A549 (cell line): ENCODE results near the gene VAV3. TPM values are rescaled to one million over a fixed set of nuclear protein-coding genes. Genes with fewer than 3 reads are reported as not detected.

Experiments used
- ATAC-seq, 2 experiments: fragments of 200-7000 bp in 1 of 2; fragments of >200 bp in 1 of 2; cut with Nextera tagmentation in 1 of 2; cut with Tn5 transposase in 1 of 2; 3 replicates each; pipeline versions ENCODE4 v1.8.0 to v1.9.1; 2018 to 2020; ENCODE audit warnings: mild to moderate bottlenecking in 1 of 2, moderate library complexity in 1 of 2
- CTCF ChIA-PET: fragments of 300-600 bp; sonication (Branson Sonifier 250); formaldehyde crosslinking; extraction: SDS; loops from one replicate; lab custom pipeline; 2021; ENCODE audit warnings: antibody characterized with exemption, inconsistent platforms; lab: Yijun Ruan, JAX
- POLR2A ChIA-PET: fragments of 350-600 bp; formaldehyde crosslinking; extraction: SDS; loops from one replicate; lab custom pipeline; 2021; ENCODE audit warnings: antibody characterized with exemption, inconsistent platforms; lab: Yijun Ruan, JAX
- DNase-seq, 2 experiments: peaks; one replicate each; pipeline versions ENCODE4 v3.0.0 to v3.0.0-alpha.2; 2011 to 2016; ENCODE audit warnings: low read depth in 1 of 2, low spot score in 1 of 2
- FAIRE-seq: peaks from 2 replicates; lab custom pipeline; 2011; peaks lifted over from hg19 to GRCh38; lab: Jason Lieb, UNC
- H3K27ac ChIP-seq, 2 experiments: fragments of >200 bp; sonication (Bioruptor Twin); formaldehyde crosslinking; 3 replicates each; pipeline ENCODE4 v1.5.1; 2016 to 2017
- H3K4me1 ChIP-seq: fragments of >200 bp; sonication (Bioruptor Twin); formaldehyde crosslinking; 3 replicates; pipeline ENCODE4 v1.6.1; 2016
- H3K4me2 ChIP-seq: fragments of >200 bp; sonication (Bioruptor Twin); formaldehyde crosslinking; 3 replicates; pipeline ENCODE4 v1.6.1; 2016
- H3K4me3 ChIP-seq: fragments of >200 bp; sonication (Bioruptor Twin); formaldehyde crosslinking; 3 replicates; pipeline ENCODE4 v1.5.1; 2016
- H3K9me3 ChIP-seq: fragments of >200 bp; sonication (Bioruptor Twin); formaldehyde crosslinking; 3 replicates; pipeline ENCODE4 v1.6.1; 2016
- BHLHE40 ChIP-seq: IDR thresholded peaks from 2 replicates; pipeline ENCODE4 v1.6.1; 2012; ENCODE audit warnings: low read depth, low read length, inconsistent platforms
- FOXS1 ChIP-seq: fragments of 250-450 bp; sonication (Bioruptor Pico); IDR thresholded peaks from 2 replicates; pipeline ENCODE4 v1.5.0; 2020; ENCODE audit warnings: mild to moderate bottlenecking, moderate library complexity
- HEYL ChIP-seq: fragments of 250-450 bp; sonication (Bioruptor Pico); IDR thresholded peaks from 2 replicates; pipeline ENCODE4 v1.8.0; 2021; ENCODE audit warnings: mild to moderate bottlenecking, moderate library complexity
- HOXB13 ChIP-seq: fragments of 250-450 bp; sonication (Bioruptor Pico); IDR thresholded peaks from 2 replicates; pipeline ENCODE4 v1.5.0; 2020; ENCODE audit warnings: low read depth, mild to moderate bottlenecking, moderate library complexity
- JUNB ChIP-seq: fragments of >200 bp; sonication (Bioruptor Twin); formaldehyde crosslinking; IDR thresholded peaks from 2 replicates; pipeline ENCODE4 v1.6.1; 2016
- KDM1A ChIP-seq: fragments of 200-600 bp; sonication (generic); IDR thresholded peaks from 2 replicates; pipeline ENCODE4 v1.6.1; 2016; ENCODE audit warnings: low read depth, mild to moderate bottlenecking
- MAFK ChIP-seq: fragments of 450-650 bp; IDR thresholded peaks from 2 replicates; pipeline ENCODE4 v1.6.1; 2014; ENCODE audit not compliant: partially characterized antibody
- POLR2A ChIP-seq: IDR thresholded peaks from 2 replicates; pipeline ENCODE4 v1.6.1; 2012; ENCODE audit warnings: mild to moderate bottlenecking, low read length
- POLR2AphosphoS2 ChIP-seq: conservative IDR thresholded peaks from 2 replicates; pipeline ENCODE4 v1.6.1; 2012; ENCODE audit warnings: low read length, improper control_type of control experiment, inconsistent platforms
- RAD21 ChIP-seq, 2 experiments: fragments of >200 bp in 1 of 2; sonication (Bioruptor Twin) in 1 of 2; formaldehyde crosslinking in 1 of 2; IDR thresholded peaks in 1 of 2; conservative IDR thresholded peaks in 1 of 2; 2 replicates in 1 of 2; 3 replicates in 1 of 2; pipeline ENCODE4 v1.6.1; 2012 to 2018; ENCODE audit warnings: inconsistent platforms in 1 of 2
- RARB ChIP-seq: fragments of 250-450 bp; sonication (Bioruptor Pico); IDR thresholded peaks from 2 replicates; pipeline ENCODE4 v1.8.0; 2021; ENCODE audit warnings: mild to moderate bottlenecking, moderate library complexity
- RCOR1 ChIP-seq: fragments of 150-350 bp; IDR thresholded peaks from 2 replicates; pipeline ENCODE4 v1.6.1; 2014; ENCODE audit warnings: antibody characterized with exemption, low read length, low read depth
- SMC3 ChIP-seq: fragments of >200 bp; sonication (Bioruptor Twin); formaldehyde crosslinking; IDR thresholded peaks from 3 replicates; pipeline ENCODE4 v1.6.1; 2018; ENCODE audit warnings: inconsistent platforms
- SREBF2 ChIP-seq: fragments of 450-650 bp; IDR thresholded peaks from 2 replicates; pipeline ENCODE4 v1.6.1; 2014; ENCODE audit warnings: mild to moderate bottlenecking, moderate library complexity
- TP53 ChIP-seq: fragments of 250-450 bp; sonication (Bioruptor Pico); IDR thresholded peaks from 2 replicates; pipeline ENCODE4 v1.5.0; 2021; ENCODE audit warnings: mild to moderate bottlenecking, moderate library complexity
- USF2 ChIP-seq: fragments of 450-650 bp; IDR thresholded peaks from 2 replicates; pipeline ENCODE4 v1.6.1; 2014; ENCODE audit warnings: antibody characterized with exemption
- ZC3H11A ChIP-seq: fragments of 450-650 bp; IDR thresholded peaks from 2 replicates; pipeline ENCODE4 v1.6.1; 2014; ENCODE audit warnings: antibody characterized with exemption, mild to moderate bottlenecking
- WGBS: methylation state at CpG from one replicate; pipeline ENCODE4 v1.1.6; 2017; ENCODE audit errors: missing lambda C conversion rate; 5-methylcytosine and 5-hydroxymethylcytosine counted together
- polyA plus RNA-seq, 4 experiments: library from polyadenylated mRNA; depleted of rRNA in 3 of 4; stranded (reverse); fragments of >200 nt; fragmentation: RNase III in 1 of 4; extraction: RNeasy Plus Mini Kit Qiagen cat#74134 plus additional on column Dnase treatment in 1 of 4; gene quantifications; 2 replicates in 3 of 4; 3 replicates in 1 of 4; pipeline ENCODE4 v1.2.3, GENCODE V29; 2011 to 2017
- TF ChIP-seq, protein P1 (sequence below): fragments of 250-450 bp; sonication (Bioruptor Pico); IDR thresholded peaks from 2 replicates; pipeline ENCODE4 v1.5.0; 2021; ENCODE audit warnings: mild to moderate bottlenecking, moderate library complexity, borderline replicate concordance
- TF ChIP-seq, protein P2 (sequence below): fragments of 200-600 bp; sonication (generic); IDR thresholded peaks from 2 replicates; pipeline ENCODE4 v1.6.1; 2016; ENCODE audit warnings: antibody characterized with exemption, mild to moderate bottlenecking, moderate library complexity
- TF ChIP-seq, protein P3 (sequence below): fragments of 250-450 bp; sonication (Bioruptor Pico); IDR thresholded peaks from 2 replicates; pipeline ENCODE4 v1.5.0; 2020; ENCODE audit warnings: low read depth, mild to moderate bottlenecking, moderate library complexity
- TF ChIP-seq, protein P4 (sequence below): fragments of >200 bp; sonication (Bioruptor Twin); formaldehyde crosslinking; IDR thresholded peaks from 3 replicates; pipeline ENCODE4 v1.5.1; 2016
- TF ChIP-seq, protein P5 (sequence below): fragments of >200 bp; sonication (Bioruptor Twin); formaldehyde crosslinking; IDR thresholded peaks from 2 replicates; pipeline ENCODE4 v1.6.1; 2016
- TF ChIP-seq, protein P6 (sequence below): IDR thresholded peaks from 2 replicates; pipeline ENCODE4 v1.6.1; 2012; ENCODE audit warnings: low read depth, borderline replicate concordance

The VAV3 gene
- polyA plus RNA-seq, 2 of the 4 experiments (the other 2 are of a cell fraction), result 12.8 to 22.7 TPM

GRCh38 chr1:107673006-107673405, 292.0 kb downstream of the VAV3 start:
- H3K27ac ChIP-seq, result no peak overlapping the region
- CTCF ChIA-PET, result no interaction called here
- TF ChIP-seq, protein P1, sequence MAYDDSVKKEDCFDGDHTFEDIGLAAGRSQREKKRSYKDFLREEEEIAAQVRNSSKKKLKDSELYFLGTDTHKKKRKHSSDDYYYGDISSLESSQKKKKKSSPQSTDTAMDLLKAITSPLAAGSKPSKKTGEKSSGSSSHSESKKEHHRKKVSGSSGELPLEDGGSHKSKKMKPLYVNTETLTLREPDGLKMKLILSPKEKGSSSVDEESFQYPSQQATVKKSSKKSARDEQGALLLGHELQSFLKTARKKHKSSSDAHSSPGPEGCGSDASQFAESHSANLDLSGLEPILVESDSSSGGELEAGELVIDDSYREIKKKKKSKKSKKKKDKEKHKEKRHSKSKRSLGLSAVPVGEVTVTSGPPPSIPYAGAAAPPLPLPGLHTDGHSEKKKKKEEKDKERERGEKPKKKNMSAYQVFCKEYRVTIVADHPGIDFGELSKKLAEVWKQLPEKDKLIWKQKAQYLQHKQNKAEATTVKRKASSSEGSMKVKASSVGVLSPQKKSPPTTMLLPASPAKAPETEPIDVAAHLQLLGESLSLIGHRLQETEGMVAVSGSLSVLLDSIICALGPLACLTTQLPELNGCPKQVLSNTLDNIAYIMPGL, result no peak
- TF ChIP-seq JUNB (no peak), BHLHE40 (no peak), USF2 (no peak), MAFK (no peak), POLR2A (no peak), ZC3H11A (no peak), RAD21 (conservative IDR thresholded peaks at IDR 0.05 in 1 of 2, IDR thresholded peaks at IDR 0.05 in 1 of 2) (no peak), POLR2AphosphoS2 (no peak), SMC3 (no peak)
- TF ChIP-seq, protein P2, sequence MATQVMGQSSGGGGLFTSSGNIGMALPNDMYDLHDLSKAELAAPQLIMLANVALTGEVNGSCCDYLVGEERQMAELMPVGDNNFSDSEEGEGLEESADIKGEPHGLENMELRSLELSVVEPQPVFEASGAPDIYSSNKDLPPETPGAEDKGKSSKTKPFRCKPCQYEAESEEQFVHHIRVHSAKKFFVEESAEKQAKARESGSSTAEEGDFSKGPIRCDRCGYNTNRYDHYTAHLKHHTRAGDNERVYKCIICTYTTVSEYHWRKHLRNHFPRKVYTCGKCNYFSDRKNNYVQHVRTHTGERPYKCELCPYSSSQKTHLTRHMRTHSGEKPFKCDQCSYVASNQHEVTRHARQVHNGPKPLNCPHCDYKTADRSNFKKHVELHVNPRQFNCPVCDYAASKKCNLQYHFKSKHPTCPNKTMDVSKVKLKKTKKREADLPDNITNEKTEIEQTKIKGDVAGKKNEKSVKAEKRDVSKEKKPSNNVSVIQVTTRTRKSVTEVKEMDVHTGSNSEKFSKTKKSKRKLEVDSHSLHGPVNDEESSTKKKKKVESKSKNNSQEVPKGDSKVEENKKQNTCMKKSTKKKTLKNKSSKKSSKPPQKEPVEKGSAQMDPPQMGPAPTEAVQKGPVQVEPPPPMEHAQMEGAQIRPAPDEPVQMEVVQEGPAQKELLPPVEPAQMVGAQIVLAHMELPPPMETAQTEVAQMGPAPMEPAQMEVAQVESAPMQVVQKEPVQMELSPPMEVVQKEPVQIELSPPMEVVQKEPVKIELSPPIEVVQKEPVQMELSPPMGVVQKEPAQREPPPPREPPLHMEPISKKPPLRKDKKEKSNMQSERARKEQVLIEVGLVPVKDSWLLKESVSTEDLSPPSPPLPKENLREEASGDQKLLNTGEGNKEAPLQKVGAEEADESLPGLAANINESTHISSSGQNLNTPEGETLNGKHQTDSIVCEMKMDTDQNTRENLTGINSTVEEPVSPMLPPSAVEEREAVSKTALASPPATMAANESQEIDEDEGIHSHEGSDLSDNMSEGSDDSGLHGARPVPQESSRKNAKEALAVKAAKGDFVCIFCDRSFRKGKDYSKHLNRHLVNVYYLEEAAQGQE, result no peak
- TF ChIP-seq, protein P3, sequence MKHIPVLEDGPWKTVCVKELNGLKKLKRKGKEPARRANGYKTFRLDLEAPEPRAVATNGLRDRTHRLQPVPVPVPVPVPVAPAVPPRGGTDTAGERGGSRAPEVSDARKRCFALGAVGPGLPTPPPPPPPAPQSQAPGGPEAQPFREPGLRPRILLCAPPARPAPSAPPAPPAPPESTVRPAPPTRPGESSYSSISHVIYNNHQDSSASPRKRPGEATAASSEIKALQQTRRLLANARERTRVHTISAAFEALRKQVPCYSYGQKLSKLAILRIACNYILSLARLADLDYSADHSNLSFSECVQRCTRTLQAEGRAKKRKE (CRISPR knock-in tag), result no peak
- TF ChIP-seq, protein P4, sequence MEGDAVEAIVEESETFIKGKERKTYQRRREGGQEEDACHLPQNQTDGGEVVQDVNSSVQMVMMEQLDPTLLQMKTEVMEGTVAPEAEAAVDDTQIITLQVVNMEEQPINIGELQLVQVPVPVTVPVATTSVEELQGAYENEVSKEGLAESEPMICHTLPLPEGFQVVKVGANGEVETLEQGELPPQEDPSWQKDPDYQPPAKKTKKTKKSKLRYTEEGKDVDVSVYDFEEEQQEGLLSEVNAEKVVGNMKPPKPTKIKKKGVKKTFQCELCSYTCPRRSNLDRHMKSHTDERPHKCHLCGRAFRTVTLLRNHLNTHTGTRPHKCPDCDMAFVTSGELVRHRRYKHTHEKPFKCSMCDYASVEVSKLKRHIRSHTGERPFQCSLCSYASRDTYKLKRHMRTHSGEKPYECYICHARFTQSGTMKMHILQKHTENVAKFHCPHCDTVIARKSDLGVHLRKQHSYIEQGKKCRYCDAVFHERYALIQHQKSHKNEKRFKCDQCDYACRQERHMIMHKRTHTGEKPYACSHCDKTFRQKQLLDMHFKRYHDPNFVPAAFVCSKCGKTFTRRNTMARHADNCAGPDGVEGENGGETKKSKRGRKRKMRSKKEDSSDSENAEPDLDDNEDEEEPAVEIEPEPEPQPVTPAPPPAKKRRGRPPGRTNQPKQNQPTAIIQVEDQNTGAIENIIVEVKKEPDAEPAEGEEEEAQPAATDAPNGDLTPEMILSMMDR, result no peak
- FAIRE-seq, result no peak
- no peak overlapping the region for H3K4me2 ChIP-seq
- no peak for ATAC-seq
- DNase-seq, result no peak
- no peaks in the 10 kb centered on the region for H3K9me3 ChIP-seq
- H3K4me3 ChIP-seq, result no peak overlapping the region
- H3K4me1 ChIP-seq, result peaks cover 56% of the 10 kb centered on the region
- POLR2A ChIA-PET, result no interaction called here
- 93% methylated on average over 2 of the region's 2 CpGs for WGBS

DNA sequence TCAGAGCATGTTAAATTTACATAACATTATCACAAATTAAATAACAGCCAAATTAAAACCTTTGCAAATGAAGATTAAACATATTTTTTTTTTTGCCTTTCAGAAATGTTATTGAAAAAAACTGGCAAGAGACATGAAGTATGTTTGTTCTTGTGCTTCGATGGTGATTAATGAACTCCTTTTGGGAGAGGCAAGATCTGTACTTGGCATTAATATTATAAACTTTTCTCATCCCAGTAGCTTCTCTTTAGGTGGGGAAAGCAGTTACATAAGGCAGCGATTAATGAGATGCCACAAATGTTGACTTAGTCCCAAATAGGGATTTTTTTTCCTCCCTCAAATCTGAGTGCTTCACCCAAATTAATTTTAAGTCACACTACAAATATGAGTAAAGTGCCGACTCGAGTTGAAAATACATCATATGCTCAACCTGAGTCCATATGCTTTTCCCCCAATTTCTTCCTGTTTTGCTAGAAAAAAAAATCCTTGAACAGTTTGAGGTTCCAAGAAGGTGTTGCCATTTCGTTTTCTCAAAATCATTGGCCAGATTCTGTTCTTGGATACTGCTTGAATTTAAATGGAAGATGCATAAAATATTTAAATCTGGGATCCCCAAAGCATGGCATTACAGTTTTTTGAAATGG, 294.5 kb downstream of the VAV3 start:
- H3K4me1 ChIP-seq, result peaks cover 52% of the 10 kb centered on the region
- WGBS, result 7% methylated on average over 5 of the region's 5 CpGs
- DNase-seq (no peak), ATAC-seq (no peak), FAIRE-seq (no peak)
- H3K9me3 ChIP-seq, result no peaks in the 10 kb centered on the region
- peak overlapping the region; percentile 62 to 69 for H3K27ac ChIP-seq
- CTCF ChIA-PET, result interaction anchor here (1.3 kb wide), 1 partner anchor 81 kb away, joined by 3 read pairs; no protein-coding TSS in a partner anchor
- H3K4me3 ChIP-seq, result peak overlapping the region; percentile 5; the same call in 1 of the 3 replicates
- H3K4me2 ChIP-seq, result peak overlapping the region; percentile 88
- POLR2A ChIA-PET, result no interaction called here
- TF ChIP-seq FOXS1 (CRISPR knock-in tag) (no peak), SREBF2 (no peak), RARB (CRISPR knock-in tag) (no peak), TP53 (CRISPR knock-in tag) (no peak), KDM1A (no peak), RCOR1 (no peak), SMC3 (no peak), HOXB13 (CRISPR knock-in tag) (no peak), HEYL (CRISPR knock-in tag) (no peak)
- TF ChIP-seq, protein P5, sequence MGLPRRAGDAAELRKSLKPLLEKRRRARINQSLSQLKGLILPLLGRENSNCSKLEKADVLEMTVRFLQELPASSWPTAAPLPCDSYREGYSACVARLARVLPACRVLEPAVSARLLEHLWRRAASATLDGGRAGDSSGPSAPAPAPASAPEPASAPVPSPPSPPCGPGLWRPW, result no peak
- TF ChIP-seq, protein P2, result no peak
- TF ChIP-seq, protein P6, sequence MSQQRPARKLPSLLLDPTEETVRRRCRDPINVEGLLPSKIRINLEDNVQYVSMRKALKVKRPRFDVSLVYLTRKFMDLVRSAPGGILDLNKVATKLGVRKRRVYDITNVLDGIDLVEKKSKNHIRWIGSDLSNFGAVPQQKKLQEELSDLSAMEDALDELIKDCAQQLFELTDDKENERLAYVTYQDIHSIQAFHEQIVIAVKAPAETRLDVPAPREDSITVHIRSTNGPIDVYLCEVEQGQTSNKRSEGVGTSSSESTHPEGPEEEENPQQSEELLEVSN, result no peak
